ENCODE measurements around the gene ITM2C. TPM values are rescaled to one million over a fixed set of nuclear protein-coding genes. Genes with fewer than 3 reads are reported as not detected.

Gene ITM2C
- 10 to 100 TPM; 25.4 to 26.8 TPM for total RNA-seq

- Mint-ChIP-seq H3K36me3 (ENCODE audit: low read depth) (no peaks in the 10 kb centered on the region), H3K4me1 (peaks cover 38% of the 10 kb centered on the region), H3K9me3 (peaks cover under 1% of the 10 kb centered on the region), H3K27me3 (peaks cover 54% of the 10 kb centered on the region), H3K27ac (peak within 1 kb of the TSS; percentile 1), H3K4me3 (peak within 1 kb of the TSS; percentile 80)
- CTCF ChIA-PET, result interaction anchor here (0.5 to 1.0 kb wide), 9 partner anchors 9 to 120 kb away, joined by 3 to 4 read pairs (median 3); no protein-coding TSS in a partner anchor
- POLR2A ChIA-PET, result interaction anchor here (1.0 kb wide), 2 partner anchors 14 to 639 kb away, joined by 3 to 4 read pairs; partner anchors contain the start of gene SP140
- DNase-seq, result peak; percentile 75
These were observed at the start of gene ITM2C for GRCh38 chr2:230864605-230865306. ITM2C (plus strand) TSS chr2:230864942; CDS start chr2:230865026, 84 bp downstream.

DNA sequence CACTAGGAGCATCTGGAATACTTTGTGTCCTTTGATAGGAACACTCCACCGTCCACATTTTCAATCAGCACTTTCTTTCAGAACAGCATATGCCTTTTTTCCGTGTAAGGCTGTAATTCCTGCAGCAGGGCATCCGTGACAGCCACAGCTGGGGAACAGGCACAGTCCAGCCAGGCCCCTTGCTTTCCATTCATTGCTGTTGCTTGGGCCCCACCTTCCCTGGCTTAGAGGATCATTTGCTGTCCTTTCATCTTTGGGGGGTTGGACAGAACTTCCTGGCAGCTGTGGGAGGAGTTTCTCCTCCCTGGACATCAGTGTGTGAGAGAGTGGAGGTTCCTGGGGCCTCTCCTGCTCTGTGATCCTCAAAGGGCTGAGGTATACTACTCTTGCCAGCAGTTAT lies 49.7 kb upstream of the ITM2C start:
- peaks cover 82% of the 10 kb centered on the region for H3K36me3 Mint-ChIP-seq (ENCODE audit: low read depth)
- no peak overlapping the region for H3K4me3 Mint-ChIP-seq
- H3K9me3 Mint-ChIP-seq, result no peaks in the 10 kb centered on the region
- CTCF ChIA-PET, result interaction anchor here (1.5 to 3.4 kb wide), 2 partner anchors 9 to 198 kb away, joined by 5 to 21 read pairs; no protein-coding TSS in a partner anchor
- peaks cover 8% of the 10 kb centered on the region for H3K4me1 Mint-ChIP-seq
- peak overlapping the region; percentile 36 for H3K27ac Mint-ChIP-seq
- no peak for DNase-seq
- H3K27me3 Mint-ChIP-seq, result no peaks in the 10 kb centered on the region
- POLR2A ChIA-PET, result interaction anchor here (0.9 to 1.3 kb wide), 3 partner anchors 9 to 296 kb away, joined by 3 read pairs; no protein-coding TSS in a partner anchor

DNA sequence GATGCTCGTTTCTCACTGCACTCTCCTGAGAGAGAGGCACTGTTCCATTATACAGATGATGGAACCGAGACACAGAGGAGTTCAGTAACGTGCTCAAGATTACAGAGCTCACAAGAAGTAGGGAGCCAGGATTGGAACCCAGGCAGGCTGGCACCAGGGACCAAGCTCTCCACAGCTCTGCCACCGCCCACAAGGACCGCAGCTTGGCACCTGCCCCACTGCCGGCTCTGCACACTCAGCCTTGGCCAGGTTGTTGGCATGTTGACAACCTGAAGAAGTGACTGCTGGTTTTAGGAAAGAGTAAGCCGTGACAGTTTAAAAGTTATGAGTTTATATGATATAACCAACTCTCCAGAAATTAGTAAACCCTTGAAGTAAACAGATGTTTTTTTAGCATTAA lies 48.0 kb upstream of the ITM2C start:
- Mint-ChIP-seq H3K9me3 (no peaks in the 10 kb centered on the region), H3K27me3 (no peaks in the 10 kb centered on the region), H3K4me1 (peaks cover 8% of the 10 kb centered on the region), H3K27ac (peak overlapping the region; percentile 25), H3K36me3 (ENCODE audit: low read depth) (peaks cover 80% of the 10 kb centered on the region), H3K4me3 (no peak overlapping the region)
- no peak for DNase-seq
- POLR2A ChIA-PET, result no interaction called here
- CTCF ChIA-PET, result interaction anchor here (0.9 to 3.4 kb wide), 2 partner anchors 8 to 18 kb away, joined by 3 to 21 read pairs; no protein-coding TSS in a partner anchor

- DNase-seq, result no peak
- ChIA-PET POLR2A (no interaction called here), CTCF (interaction anchor here (1.3 kb wide), 1 partner anchor 21 kb away, joined by 3 read pairs; no protein-coding TSS in a partner anchor)
- peaks cover 7% of the 10 kb centered on the region for H3K4me1 Mint-ChIP-seq
- peaks cover 56% of the 10 kb centered on the region for H3K36me3 Mint-ChIP-seq (ENCODE audit: low read depth)
- H3K9me3 Mint-ChIP-seq, result no peaks in the 10 kb centered on the region
- H3K27ac Mint-ChIP-seq, result no peak overlapping the region
- no peak overlapping the region for H3K4me3 Mint-ChIP-seq
- no peaks in the 10 kb centered on the region for H3K27me3 Mint-ChIP-seq
These were observed 45.3 kb upstream of the ITM2C start for GRCh38 chr2:230819433-230819832.

DNA sequence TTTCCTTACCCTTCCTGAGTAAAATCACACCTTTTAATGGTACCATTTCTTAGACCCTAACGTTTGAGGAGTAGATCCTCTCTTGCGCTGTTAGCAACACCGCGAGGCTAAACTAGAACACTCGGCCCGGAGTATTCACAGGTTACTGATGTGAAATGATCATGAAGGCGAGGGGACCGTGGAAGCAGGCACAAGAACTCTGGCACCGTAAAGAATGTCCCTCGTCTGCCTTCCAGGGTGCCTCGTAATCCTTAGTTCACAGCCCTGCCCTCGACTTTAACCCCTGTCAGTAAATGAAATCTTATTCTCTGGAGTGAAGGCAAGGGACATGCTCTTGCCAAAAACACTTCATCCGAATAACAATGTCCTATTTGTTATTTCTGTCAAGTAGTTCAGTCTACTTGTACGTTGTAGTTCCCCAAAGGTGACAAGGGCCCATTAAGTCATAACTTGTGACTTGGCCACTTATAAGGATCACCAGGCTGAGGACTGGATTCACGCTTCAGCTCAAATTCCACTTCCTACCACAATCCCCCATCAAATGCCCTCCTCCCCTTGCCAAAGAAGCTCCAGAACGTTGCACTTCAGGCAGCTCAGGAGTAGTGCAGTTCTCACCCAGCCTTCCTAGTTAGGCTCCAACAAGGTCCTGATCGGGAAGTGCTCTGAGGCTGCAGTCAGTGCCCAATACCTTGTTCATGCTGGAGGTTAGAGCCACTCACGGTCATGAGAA lies 43.3 kb upstream of the ITM2C start:
- ChIA-PET CTCF (interaction anchor here (1.0 to 1.1 kb wide), 2 partner anchors 12 to 163 kb away, joined by 3 read pairs; no protein-coding TSS in a partner anchor), POLR2A (no interaction called here)
- Mint-ChIP-seq H3K27ac (no peak overlapping the region), H3K4me3 (no peak overlapping the region), H3K9me3 (no peaks in the 10 kb centered on the region), H3K36me3 (ENCODE audit: low read depth) (peaks cover 39% of the 10 kb centered on the region), H3K4me1 (peaks cover 7% of the 10 kb centered on the region), H3K27me3 (peaks cover 14% of the 10 kb centered on the region)
- no peak for DNase-seq

GRCh38 chr2:230821991-230822520 lies 42.7 kb upstream of the ITM2C start:
- no peak for DNase-seq
- Mint-ChIP-seq H3K4me3 (no peak overlapping the region), H3K9me3 (no peaks in the 10 kb centered on the region), H3K36me3 (ENCODE audit: low read depth) (peaks cover 33% of the 10 kb centered on the region), H3K4me1 (peaks cover 9% of the 10 kb centered on the region), H3K27ac (no peak overlapping the region), H3K27me3 (peaks cover 20% of the 10 kb centered on the region)
- CTCF ChIA-PET, result interaction anchor here (1.0 to 3.4 kb wide), 5 partner anchors 12 to 163 kb away, joined by 3 to 92 read pairs (median 3); no protein-coding TSS in a partner anchor
- POLR2A ChIA-PET, result no interaction called here

GRCh38 chr2:230823264-230823964 lies 41.3 kb upstream of the ITM2C start:
- Mint-ChIP-seq H3K27ac (no peak overlapping the region), H3K27me3 (peaks cover 28% of the 10 kb centered on the region), H3K4me1 (peaks cover 14% of the 10 kb centered on the region), H3K4me3 (no peak overlapping the region), H3K36me3 (ENCODE audit: low read depth) (peaks cover 23% of the 10 kb centered on the region), H3K9me3 (no peaks in the 10 kb centered on the region)
- ChIA-PET POLR2A (interaction anchor here (0.5 to 2.3 kb wide), 5 partner anchors 69 to 641 kb away, joined by 3 to 11 read pairs (median 3); partner anchors contain the start of gene NCL), CTCF (interaction anchor here (1.1 to 3.4 kb wide), 10 partner anchors 8 to 239 kb away, joined by 3 to 92 read pairs (median 10); no protein-coding TSS in a partner anchor)
- no peak for DNase-seq

DNA sequence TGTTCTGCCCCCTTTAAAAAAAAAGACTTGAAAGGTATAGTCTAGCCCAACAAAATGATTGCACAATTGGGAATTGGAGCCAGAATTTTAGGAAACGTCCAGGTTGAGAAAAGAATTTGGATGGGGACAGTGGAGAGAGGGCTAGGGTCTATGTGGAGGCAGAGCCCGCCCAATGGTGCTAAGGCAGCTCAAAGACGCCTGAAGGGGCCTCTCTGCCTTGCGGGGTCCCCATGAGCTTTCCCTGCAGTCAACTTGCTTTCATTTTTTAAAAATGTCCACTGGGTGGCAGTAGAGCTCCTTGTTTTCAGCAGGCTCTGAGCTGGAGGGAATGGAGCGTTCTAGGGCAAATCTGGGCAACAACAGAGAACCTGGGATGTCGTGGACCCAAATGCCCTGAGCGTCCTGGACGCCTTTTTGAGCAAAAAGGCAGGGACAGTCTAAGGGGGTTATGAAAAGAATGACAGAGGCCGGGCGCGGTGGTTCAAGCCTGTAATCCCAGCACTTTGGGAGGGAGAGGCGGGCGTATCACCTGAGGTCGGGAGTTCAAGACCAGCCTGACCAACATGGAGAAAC lies 40.2 kb upstream of the ITM2C start:
- H3K27ac Mint-ChIP-seq, result no peak overlapping the region
- DNase-seq, result peak; percentile 55
- no peaks in the 10 kb centered on the region for H3K9me3 Mint-ChIP-seq
- peaks cover 17% of the 10 kb centered on the region for H3K36me3 Mint-ChIP-seq (ENCODE audit: low read depth)
- H3K27me3 Mint-ChIP-seq, result peaks cover 33% of the 10 kb centered on the region
- ChIA-PET POLR2A (interaction anchor here (0.6 to 2.3 kb wide), 8 partner anchors 9 to 232 kb away, joined by 3 to 11 read pairs (median 4); partner anchors contain the start of gene PSMD1), CTCF (interaction anchor here (0.7 to 3.4 kb wide), 40 partner anchors 9 to 836 kb away, joined by 3 to 92 read pairs (median 4); partner anchors contain the start of gene ITM2C)
- H3K4me3 Mint-ChIP-seq, result peak overlapping the region; percentile 21
- H3K4me1 Mint-ChIP-seq, result peaks cover 20% of the 10 kb centered on the region

DNA sequence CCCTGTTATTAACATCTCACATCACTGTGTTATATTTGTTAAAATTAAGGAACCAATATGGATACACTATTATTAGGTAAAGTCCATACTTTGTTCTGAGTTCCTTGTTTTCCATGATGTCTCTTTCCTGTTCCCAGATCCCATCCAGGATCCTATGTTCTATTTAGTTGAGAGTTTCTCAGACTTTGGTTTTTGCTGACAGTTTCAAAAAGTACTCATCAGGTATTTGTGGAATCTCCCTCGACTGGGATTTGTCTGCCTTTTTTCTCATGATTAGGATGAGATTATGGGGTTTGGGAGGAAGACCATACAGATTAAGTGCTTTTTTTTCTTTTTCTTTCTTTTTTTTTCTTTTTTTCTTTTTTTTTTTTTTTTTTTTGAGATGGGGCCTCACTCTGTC lies 39.4 kb upstream of the ITM2C start:
- Mint-ChIP-seq H3K27ac (no peak overlapping the region), H3K9me3 (no peaks in the 10 kb centered on the region), H3K4me1 (peaks cover 28% of the 10 kb centered on the region), H3K36me3 (ENCODE audit: low read depth) (peaks cover 11% of the 10 kb centered on the region), H3K4me3 (no peak overlapping the region), H3K27me3 (peaks cover 37% of the 10 kb centered on the region)
- DNase-seq, result no peak
- ChIA-PET POLR2A (no interaction called here), CTCF (interaction anchor here (0.6 to 3.4 kb wide), 7 partner anchors 8 to 342 kb away, joined by 3 to 31 read pairs (median 4); no protein-coding TSS in a partner anchor)

- ChIA-PET CTCF (interaction anchor here (1.0 to 1.1 kb wide), 4 partner anchors 13 to 78 kb away, joined by 3 to 4 read pairs (median 4); no protein-coding TSS in a partner anchor), POLR2A (interaction anchor here (0.9 kb wide), 2 partner anchors 22 to 155 kb away, joined by 3 read pairs; no protein-coding TSS in a partner anchor)
- Mint-ChIP-seq H3K27ac (no peak overlapping the region), H3K9me3 (no peaks in the 10 kb centered on the region), H3K27me3 (peaks cover 56% of the 10 kb centered on the region), H3K4me1 (peaks cover 30% of the 10 kb centered on the region), H3K36me3 (ENCODE audit: low read depth) (no peaks in the 10 kb centered on the region), H3K4me3 (no peak overlapping the region)
- no peak for DNase-seq
These were observed 36.9 kb upstream of the ITM2C start for GRCh38 chr2:230827774-230828271.

DNA sequence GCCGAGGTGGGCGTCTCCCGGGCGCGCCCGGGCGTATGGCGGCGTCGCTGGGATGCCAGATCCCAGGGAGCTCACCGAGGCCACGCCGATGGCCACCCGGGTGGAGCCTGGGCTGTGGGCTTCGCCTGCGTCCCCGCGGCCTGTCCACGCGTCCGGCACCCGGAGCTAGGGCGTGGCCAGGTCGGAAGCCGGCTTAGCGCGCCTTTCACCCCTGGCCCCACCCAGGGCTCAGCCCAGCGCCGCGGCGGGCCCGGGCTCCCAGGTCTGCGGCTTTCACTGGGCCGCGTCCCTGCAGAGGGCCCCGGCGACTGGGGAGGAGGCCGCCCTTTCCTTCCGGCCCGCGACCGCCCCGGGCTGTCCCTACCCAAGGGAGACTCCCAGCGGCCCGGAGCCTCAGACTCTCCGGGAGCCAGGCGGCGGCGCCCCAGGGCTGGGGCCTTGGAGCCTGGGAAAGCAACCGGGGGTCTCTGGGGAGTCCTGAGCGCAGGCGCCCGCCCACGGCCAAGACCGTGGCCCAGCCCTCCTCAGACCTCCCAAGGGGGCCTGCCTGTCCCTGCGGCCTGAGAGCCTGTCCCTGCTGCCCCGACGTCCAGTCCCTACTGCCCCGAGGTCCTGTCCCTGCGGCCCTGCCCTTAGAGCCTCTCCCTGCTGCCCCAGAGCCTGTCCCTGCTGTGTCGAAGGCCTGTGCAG lies 36.3 kb upstream of the ITM2C start:
- Mint-ChIP-seq H3K27me3 (peaks cover 57% of the 10 kb centered on the region), H3K9me3 (no peaks in the 10 kb centered on the region), H3K36me3 (ENCODE audit: low read depth) (no peaks in the 10 kb centered on the region), H3K4me1 (peaks cover 30% of the 10 kb centered on the region), H3K4me3 (no peak overlapping the region), H3K27ac (no peak overlapping the region)
- ChIA-PET CTCF (interaction anchor here (1.0 to 1.1 kb wide), 4 partner anchors 12 to 77 kb away, joined by 3 to 4 read pairs (median 4); no protein-coding TSS in a partner anchor), POLR2A (interaction anchor here (0.9 kb wide), 2 partner anchors 23 to 154 kb away, joined by 3 read pairs; no protein-coding TSS in a partner anchor)
- peak; percentile 38 for DNase-seq
